LoVo (cell line): ENCODE data around the gene ANKLE1.

Experiments
- DNase-seq: peaks from one replicate; pipeline ENCODE4 v3.0.0-alpha.2; 2016; ENCODE audit warnings: low spot score

ANKLE1 gene

GRCh38 chr19:17325881-17326594 is 44.3 kb downstream of the ANKLE1 start:
- DNase-seq: no peak

GRCh38 chr19:17326595-17326966 is 44.9 kb downstream of the ANKLE1 start:
- DNase-seq: no peak

GRCh38 chr19:17327068-17327653 is 45.5 kb downstream of the ANKLE1 start:
- no peak for DNase-seq

- no peak for DNase-seq
Measured at GRCh38 chr19:17327654-17328516, 46.2 kb downstream of the ANKLE1 start.

GRCh38 chr19:17328517-17329365 is 47.0 kb downstream of the ANKLE1 start:
- DNase-seq: no peak

- no peak for DNase-seq
Measured at GRCh38 chr19:17329366-17330261, 47.9 kb downstream of the ANKLE1 start.

- no peak for DNase-seq
Measured at GRCh38 chr19:17330262-17331044, 48.8 kb downstream of the ANKLE1 start.

GRCh38 chr19:17331045-17331558 is 49.4 kb downstream of the ANKLE1 start:
- DNase-seq: no peak

GRCh38 chr19:17332360-17332676 is 50.6 kb downstream of the ANKLE1 start:
- no peak for DNase-seq

- DNase-seq: peak; percentile 6
Measured at GRCh38 chr19:17332677-17333581, 51.2 kb downstream of the ANKLE1 start.

- peak; percentile 43 for DNase-seq
Measured at GRCh38 chr19:17333611-17334413, 52.1 kb downstream of the ANKLE1 start.

GRCh38 chr19:17334414-17335409 is 53.0 kb downstream of the ANKLE1 start, which contains the start of gene ANO8:
ANO8 (minus strand) TSS chr19:17334855; CDS start chr19:17334670, 185 bp downstream.
- peak; percentile 93 for DNase-seq

GRCh38 chr19:17335575-17335974 is 53.9 kb downstream of the ANKLE1 start:
- no peak for DNase-seq
